Measurements from ENCODE around the gene LHX8.

- TF ChIP-seq CTCF (IDR thresholded peaks at IDR 0.05): no peak
- TF ChIP-seq POLR2A (IDR thresholded peaks at IDR 0.05): no peak
Observed at GRCh38 chr1:75170981-75171380, 36.8 kb downstream of the LHX8 start.

Measured in Peyer's patch (tissue), 4 donors.